LNCaP clone FGC (cell line): ENCODE data around the gene YY1AP1.
"Not testable (repeated sequence)": the region's sequence is repeated elsewhere in the genome, so short reads cannot be mapped to it uniquely, and the experiment has no call there.

ENCODE experiments used
- DNase-seq: peaks from one replicate; pipeline ENCODE4 v3.0.0-alpha.2; 2011; ENCODE audit warnings: low read depth
- H3K4me3 ChIP-seq: 2 replicates; pipeline ENCODE4 v1.5.1; 2011; ENCODE audit warnings: mild to moderate bottlenecking, low read depth, low read length, control low read depth
- CTCF ChIP-seq: IDR thresholded peaks from 2 replicates; pipeline ENCODE4 v1.5.1; 2012; ENCODE audit warnings: mild to moderate bottlenecking; ENCODE audit not compliant: control insufficient read depth, insufficient read depth; ENCODE audit errors: extremely low read depth

Gene YY1AP1

GRCh38 chr1:155698382-155699038 lies 9.9 kb upstream of the YY1AP1 start:
- TF ChIP-seq CTCF: no peak
- DNase-seq: no peak
- no peak overlapping the region for H3K4me3 ChIP-seq

- not testable (repeated sequence) for H3K4me3 ChIP-seq, DNase-seq
These were observed 9.0 kb upstream of the YY1AP1 start for GRCh38 chr1:155697616-155698015.

GRCh38 chr1:155697046-155697445 lies 8.5 kb upstream of the YY1AP1 start:
- no peak for DNase-seq
- H3K4me3 ChIP-seq: no peak overlapping the region
- TF ChIP-seq CTCF: no peak

- no peak overlapping the region for H3K4me3 ChIP-seq
- TF ChIP-seq CTCF: no peak
- DNase-seq: no peak
These were observed 8.0 kb upstream of the YY1AP1 start for GRCh38 chr1:155696524-155696923.

DNA sequence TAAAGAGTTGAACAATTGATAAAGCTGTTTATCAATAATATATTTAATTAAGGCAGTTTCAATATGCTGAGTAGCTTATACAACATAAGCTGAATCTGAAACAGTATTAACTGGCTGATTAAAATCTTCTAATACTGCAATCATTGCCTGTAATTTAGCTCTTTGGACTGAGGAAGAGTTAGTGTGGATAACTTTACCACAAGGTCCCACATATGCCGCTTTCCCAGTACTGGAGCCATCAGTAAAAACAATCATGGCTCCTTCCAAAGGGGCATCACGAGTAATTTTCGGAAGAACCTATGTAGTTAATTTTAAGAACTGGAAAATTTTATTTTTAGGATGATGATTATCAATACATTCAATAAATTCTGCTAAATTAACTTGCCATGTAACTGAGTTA lies 7.0 kb upstream of the YY1AP1 start:
- H3K4me3 ChIP-seq: peak overlapping the region; percentile 33
- TF ChIP-seq CTCF: no peak
- DNase-seq: no peak

- H3K4me3 ChIP-seq: peak overlapping the region; percentile 33
- TF ChIP-seq CTCF: no peak
- DNase-seq: peak; percentile 99
These were observed 6.5 kb upstream of the YY1AP1 start for GRCh38 chr1:155695072-155695471.

DNA sequence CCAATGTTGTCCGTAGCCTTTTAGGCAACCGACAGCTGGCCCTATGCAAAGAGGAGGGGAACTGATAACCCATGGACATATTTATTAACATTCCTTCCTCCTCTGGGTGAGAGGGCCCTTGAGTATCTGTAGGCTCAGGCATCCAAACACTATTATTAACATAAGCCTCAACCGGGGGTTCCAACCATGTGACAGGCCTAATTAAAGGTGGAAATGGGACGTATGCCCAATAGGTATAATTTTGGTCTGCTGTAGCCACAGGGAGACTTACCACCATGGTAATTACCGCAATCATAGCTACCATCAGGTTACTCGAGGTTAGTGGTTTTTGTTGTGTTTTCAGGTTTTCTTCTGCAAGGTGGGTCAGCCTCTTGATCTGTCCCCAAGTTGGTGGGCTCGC lies 5.6 kb upstream of the YY1AP1 start:
- TF ChIP-seq CTCF: no peak
- H3K4me3 ChIP-seq: peak overlapping the region; percentile 33
- DNase-seq: no peak
